ENCODE results near the gene TUSC2.

Gene TUSC2

GRCh38 chr3:50334339-50335075, 6.5 kb upstream of the TUSC2 start:
- no peak for DNase-seq

GRCh38 chr3:50333744-50334328, 5.8 kb upstream of the TUSC2 start:
- DNase-seq: no peak

- DNase-seq: no peak
These were observed 3.4 kb upstream of the TUSC2 start for GRCh38 chr3:50331364-50331907.

- no peak for DNase-seq
These were observed 2.3 kb upstream of the TUSC2 start for GRCh38 chr3:50330330-50330729.

- no peak for DNase-seq
These were observed 894 bp downstream of the TUSC2 start for GRCh38 chr3:50327129-50327528.

- DNase-seq: no peak
These were observed 1.9 kb downstream of the TUSC2 start for GRCh38 chr3:50326182-50326541.

- DNase-seq: no peak
These were observed 2.4 kb downstream of the TUSC2 start for GRCh38 chr3:50325497-50326181.

- DNase-seq: no peak
These were observed 2.9 kb downstream of the TUSC2 start for GRCh38 chr3:50325113-50325480.

- DNase-seq: peak; percentile 24
These were observed 3.5 kb downstream of the TUSC2 start for GRCh38 chr3:50324351-50325112.

- no peak for DNase-seq
These were observed 4.3 kb downstream of the TUSC2 start for GRCh38 chr3:50323614-50324199.

- no peak for DNase-seq
These were observed 4.9 kb downstream of the TUSC2 start for GRCh38 chr3:50323092-50323600.

GRCh38 chr3:50322386-50323091, 5.5 kb downstream of the TUSC2 start, which contains the start of gene HYAL2:
Gene HYAL2, minus strand, starts transcription at chr3:50322745. Its CDS starts 2,256 bp downstream, at chr3:50320489.
- no peak for DNase-seq

GRCh38 chr3:50322115-50322385, 6.0 kb downstream of the TUSC2 start:
- DNase-seq: no peak

- DNase-seq: peak; percentile 77
These were observed 6.5 kb downstream of the TUSC2 start for GRCh38 chr3:50321336-50322114.

- peak; percentile 62 for DNase-seq
These were observed 7.1 kb downstream of the TUSC2 start for GRCh38 chr3:50320853-50321335.

GRCh38 chr3:50319894-50320625, 8.0 kb downstream of the TUSC2 start:
- no peak for DNase-seq

GRCh38 chr3:50319181-50319893, 8.7 kb downstream of the TUSC2 start:
- no peak for DNase-seq

GRCh38 chr3:50318615-50319014, 9.4 kb downstream of the TUSC2 start:
- no peak for DNase-seq

GRCh38 chr3:50318163-50318562, 9.9 kb downstream of the TUSC2 start:
- no peak for DNase-seq

- DNase-seq: no peak
These were observed 10.7 kb downstream of the TUSC2 start for GRCh38 chr3:50317300-50317699.

Data from GDM1 (cell line).